HEK293 (cell line): ENCODE data around the gene FGF12.

ENCODE experiments used
- CTCF ChIA-PET: fragments of 350-600 bp; formaldehyde crosslinking; extraction: SDS; loops from one replicate; lab custom pipeline; 2021; ENCODE audit warnings: antibody characterized with exemption; lab: Yijun Ruan, JAX
- POLR2A ChIA-PET: fragments of 300-600 bp; formaldehyde crosslinking; extraction: SDS; loops from one replicate; lab custom pipeline; 2020; ENCODE audit warnings: antibody characterized with exemption, inconsistent platforms; lab: Yijun Ruan, JAX
- H3K27ac ChIP-seq: fragments of 200-500 bp; sonication (Bioruptor generic); 2 replicates; pipeline ENCODE4 v1.5.1; 2014; ENCODE audit warnings: low read depth, low read length, control low read depth, inconsistent platforms; ENCODE audit errors: extremely low read depth
- H3K36me3 ChIP-seq, 2 experiments: fragments of 200-500 bp in 1 of 2; sonication (Bioruptor generic) in 1 of 2; 1 replicate in 1 of 2; 2 replicates in 1 of 2; pipeline ENCODE4 v1.5.1; 2014 to 2017; ENCODE audit warnings: inconsistent platforms in 2 of 2, low read length in 2 of 2; ENCODE audit not compliant: control insufficient read depth in 2 of 2, insufficient read depth in 1 of 2
- H3K4me1 ChIP-seq: fragments of 200-500 bp; sonication (Bioruptor generic); 2 replicates; pipeline ENCODE4 v1.5.1; 2014; ENCODE audit warnings: mild to moderate bottlenecking, low read length, inconsistent platforms; ENCODE audit not compliant: control insufficient read depth, insufficient read depth
- H3K4me3 ChIP-seq: 2 replicates; pipeline ENCODE4 v1.5.1; 2011; ENCODE audit warnings: low read depth, mild to moderate bottlenecking, control low read depth, low read length, moderate library complexity
- H3K9me3 ChIP-seq: fragments of 200-500 bp; sonication (Bioruptor generic); 2 replicates; pipeline ENCODE4 v1.5.1; 2014; ENCODE audit warnings: low read depth, low read length, inconsistent platforms; ENCODE audit not compliant: control insufficient read depth, insufficient read depth
- CTCF ChIP-seq: fragments of 450-650 bp; formaldehyde crosslinking; IDR thresholded peaks from 2 replicates; pipeline ENCODE4 v1.5.1; 2016; ENCODE audit warnings: missing biosample characterization, missing genetic modification characterization
- EGR2 ChIP-seq: fragments of 450-650 bp; formaldehyde crosslinking; IDR thresholded peaks from 2 replicates; pipeline ENCODE4 v1.5.1; 2016; ENCODE audit warnings: low read depth, missing biosample characterization, missing genetic modification characterization
- KLF17 ChIP-seq: fragments of 450-650 bp; formaldehyde crosslinking; IDR thresholded peaks from 2 replicates; pipeline ENCODE4 v1.5.1; 2016; ENCODE audit warnings: missing biosample characterization, missing genetic modification characterization
- KLF9 ChIP-seq: fragments of 450-650 bp; formaldehyde crosslinking; IDR thresholded peaks from 2 replicates; pipeline ENCODE4 v1.5.1; 2016; ENCODE audit warnings: missing biosample characterization, missing genetic modification characterization, low read depth
- ZBTB20 ChIP-seq: fragments of 450-650 bp; formaldehyde crosslinking; IDR thresholded peaks from 2 replicates; pipeline ENCODE4 v1.5.1; 2016; ENCODE audit warnings: missing biosample characterization, missing genetic modification characterization
- ZNF140 ChIP-seq: fragments of 450-650 bp; formaldehyde crosslinking; IDR thresholded peaks from 2 replicates; pipeline ENCODE4 v1.5.1; 2016; ENCODE audit warnings: missing biosample characterization, missing genetic modification characterization
- ZNF202 ChIP-seq: fragments of 450-650 bp; formaldehyde crosslinking; IDR thresholded peaks from 2 replicates; pipeline ENCODE4 v1.5.1; 2016; ENCODE audit warnings: missing biosample characterization, missing genetic modification characterization, borderline replicate concordance
- ZNF223 ChIP-seq: fragments of 450-650 bp; formaldehyde crosslinking; IDR thresholded peaks from 2 replicates; pipeline ENCODE4 v1.5.1; 2016; ENCODE audit warnings: missing biosample characterization, missing genetic modification characterization
- ZNF350 ChIP-seq: fragments of 450-650 bp; formaldehyde crosslinking; IDR thresholded peaks from 2 replicates; pipeline ENCODE4 v1.5.0; 2017; ENCODE audit warnings: missing biosample characterization, mild to moderate bottlenecking, missing genetic modification characterization
- ZNF391 ChIP-seq: fragments of 450-650 bp; formaldehyde crosslinking; IDR thresholded peaks from 2 replicates; pipeline ENCODE4 v1.5.1; 2016; ENCODE audit warnings: low read depth, missing biosample characterization, missing genetic modification characterization, borderline replicate concordance
- ZNF521 ChIP-seq: fragments of 450-650 bp; formaldehyde crosslinking; IDR thresholded peaks from 2 replicates; pipeline ENCODE4 v1.5.1; 2017; ENCODE audit warnings: missing biosample characterization, mild to moderate bottlenecking, missing genetic modification characterization
- ZNF645 ChIP-seq: fragments of 450-650 bp; formaldehyde crosslinking; IDR thresholded peaks from 2 replicates; pipeline ENCODE4; 2016; ENCODE audit warnings: missing biosample characterization, missing genetic modification characterization
- ZNF704 ChIP-seq: fragments of 450-650 bp; formaldehyde crosslinking; IDR thresholded peaks from 2 replicates; pipeline ENCODE4 v1.5.1; 2016; ENCODE audit warnings: missing biosample characterization, missing genetic modification characterization
- ZNF747 ChIP-seq: fragments of 450-650 bp; formaldehyde crosslinking; IDR thresholded peaks from 2 replicates; pipeline ENCODE4 v1.5.1; 2016; ENCODE audit warnings: missing biosample characterization, missing genetic modification characterization
- ZSCAN30 ChIP-seq: fragments of 450-650 bp; IDR thresholded peaks from 2 replicates; pipeline ENCODE4 v1.5.1; 2018; ENCODE audit warnings: missing biosample characterization, mild to moderate bottlenecking, missing genetic modification characterization, moderate library complexity
- ZXDB ChIP-seq: fragments of 450-650 bp; formaldehyde crosslinking; IDR thresholded peaks from 2 replicates; pipeline ENCODE4 v1.5.1; 2016; ENCODE audit warnings: missing biosample characterization, missing genetic modification characterization

FGF12 gene

GRCh38 chr3:192277477-192277876 lies 449.9 kb downstream of the FGF12 start:
- no peaks in the 10 kb centered on the region for H3K9me3 ChIP-seq
- ChIA-PET CTCF (no interaction called here), POLR2A (no interaction called here)
- no peak overlapping the region for H3K4me3 ChIP-seq
- H3K36me3 ChIP-seq: no peaks in the 10 kb centered on the region
- no peaks in the 10 kb centered on the region; the same call in 1 of the 2 replicates for H3K4me1 ChIP-seq
- no peak overlapping the region for H3K27ac ChIP-seq
- no peak for TF ChIP-seq ZNF645
- no peak for TF ChIP-seq ZNF350 (tag by site-specific recombination)

GRCh38 chr3:192275741-192276355 lies 451.5 kb downstream of the FGF12 start:
- H3K4me3 ChIP-seq: no peak overlapping the region
- ChIA-PET POLR2A (no interaction called here), CTCF (interaction anchor here (0.6 kb wide), 1 partner anchor 445 kb away, joined by 3 read pairs; no protein-coding TSS in a partner anchor)
- H3K27ac ChIP-seq: no peak overlapping the region
- H3K9me3 ChIP-seq: no peaks in the 10 kb centered on the region
- no peaks in the 10 kb centered on the region for H3K36me3 ChIP-seq
- TF ChIP-seq KLF17 (no peak), ZBTB20 (tag by site-specific recombination) (peak; percentile 20; the same call in 1 of the 2 replicates)
- H3K4me1 ChIP-seq: no peaks in the 10 kb centered on the region; the same call in 1 of the 2 replicates

GRCh38 chr3:192273697-192274010 lies 453.7 kb downstream of the FGF12 start:
- no peaks in the 10 kb centered on the region for H3K36me3 ChIP-seq
- no peak overlapping the region for H3K4me3 ChIP-seq
- H3K27ac ChIP-seq: no peak overlapping the region
- ChIA-PET POLR2A (no interaction called here), CTCF (no interaction called here)
- no peaks in the 10 kb centered on the region; the same call in 1 of the 2 replicates for H3K4me1 ChIP-seq
- TF ChIP-seq ZNF391 (tag by site-specific recombination) (no peak), KLF9 (tag by site-specific recombination) (no peak), ZNF521 (no peak), ZXDB (tag by site-specific recombination) (no peak), EGR2 (tag by site-specific recombination) (no peak), CTCF (tag by site-specific recombination) (no peak), ZNF223 (tag by site-specific recombination) (no peak), ZNF704 (tag by site-specific recombination) (no peak), ZNF747 (tag by site-specific recombination) (no peak), ZNF140 (tag by site-specific recombination) (no peak), ZSCAN30 (tag by site-specific recombination) (no peak), ZNF202 (tag by site-specific recombination) (no peak)
- no peaks in the 10 kb centered on the region for H3K9me3 ChIP-seq
